Measurements from ENCODE around the gene IPPK. TPM values are rescaled to one million over a fixed set of nuclear protein-coding genes. Genes with fewer than 3 reads are reported as not detected.
A peak's percentile ranks its signal among the peaks of the same experiment; 100 is the strongest.

The IPPK gene
- total RNA-seq, 1 experiment from 2014 or later, result 10.6 TPM

- Histone ChIP-seq H3K4me1 (ENCODE audit: insufficient read depth, low read length) (peaks cover 26% of the 10 kb centered on the region), H3K27ac (ENCODE audit: low read length) (peak overlapping the region; percentile 93), H3K36me3 (ENCODE audit: low read depth, low read length) (no peaks in the 10 kb centered on the region), H3K4me3 (ENCODE audit: low read length) (no peak overlapping the region), H4K20me1 (ENCODE audit: low read length) (no peaks in the 10 kb centered on the region), H3K4me2 (ENCODE audit: low read length) (peak overlapping the region; percentile 43), H3K9me2 (replicated peaks; ENCODE audit: low read length) (no peaks in the 10 kb centered on the region), H2AFZ (ENCODE audit: low read length) (peak overlapping the region; percentile 53), H3K9me3 (ENCODE audit: low read length) (no peaks in the 10 kb centered on the region), H3K9ac (ENCODE audit: low read length) (peak overlapping the region; percentile 67), H3F3A (ENCODE audit: low read length, unreplicated experiment) (no peaks in the 10 kb centered on the region), H3K27me3 (ENCODE audit: low read length) (no peaks in the 10 kb centered on the region), H3K79me2 (ENCODE audit: low read length) (no peaks in the 10 kb centered on the region)
- ChIA-PET CTCF (no interaction called here), POLR2A (ENCODE audit: unreplicated experiment) (no interaction called here)
- TF ChIP-seq CTCF (conservative IDR thresholded peaks at IDR 0.05; ENCODE audit: low read depth, low read length), result peak; percentile 71
- no peak for TF ChIP-seq EZH2phosphoT487 (IDR thresholded peaks at IDR 0.05; ENCODE audit: borderline replicate concordance, low read length)
- ATAC-seq, result peak; percentile 69
- peak; percentile 60 for DNase-seq
- intact Hi-C loops (cut with micrococcal nuclease), result no loop called here
- BruUV-seq (replicated peaks), result no TSS peak
Observed at GRCh38 chr9:92706218-92706940, 36.4 kb upstream of the IPPK start.

- ATAC-seq (no peak), DNase-seq (no peak)
- no peaks in the 10 kb centered on the region for H3K9me3 ChIP-seq (ENCODE audit: low read length)
- H4K20me1 ChIP-seq (ENCODE audit: low read length), result no peaks in the 10 kb centered on the region
- H3K4me1 ChIP-seq (ENCODE audit: insufficient read depth, low read length), result peaks cover 26% of the 10 kb centered on the region
- no peaks in the 10 kb centered on the region for H3K27me3 ChIP-seq (ENCODE audit: low read length)
- ChIA-PET POLR2A (ENCODE audit: unreplicated experiment) (no interaction called here), CTCF (no interaction called here)
- intact Hi-C loops (cut with micrococcal nuclease), result no loop called here
- no peak overlapping the region for H3K9ac ChIP-seq (ENCODE audit: low read length)
- H3K4me2 ChIP-seq (ENCODE audit: low read length), result no peak overlapping the region
- H3K36me3 ChIP-seq (ENCODE audit: low read depth, low read length), result no peaks in the 10 kb centered on the region
- H3K4me3 ChIP-seq (ENCODE audit: low read length), result no peak overlapping the region
- TF ChIP-seq CTCF (conservative IDR thresholded peaks at IDR 0.05; ENCODE audit: low read depth, low read length) (no peak), EZH2 (IDR thresholded peaks at IDR 0.05; ENCODE audit: low read length, unreplicated experiment) (no peak), EZH2phosphoT487 (IDR thresholded peaks at IDR 0.05; ENCODE audit: borderline replicate concordance, low read length) (no peak)
- BruUV-seq (replicated peaks), result no TSS peak
- no peaks in the 10 kb centered on the region for H3F3A ChIP-seq (ENCODE audit: low read length, unreplicated experiment)
- H2AFZ ChIP-seq (ENCODE audit: low read length), result no peak overlapping the region
- no peaks in the 10 kb centered on the region for H3K9me2 ChIP-seq (replicated peaks; ENCODE audit: low read length)
- H3K27ac ChIP-seq (ENCODE audit: low read length), result no peak overlapping the region
- H3K79me2 ChIP-seq (ENCODE audit: low read length), result no peaks in the 10 kb centered on the region
Observed at GRCh38 chr9:92704528-92704927, 34.6 kb upstream of the IPPK start.

GRCh38 chr9:92696619-92697018, 26.7 kb upstream of the IPPK start:
- no peaks in the 10 kb centered on the region for H3K79me2 ChIP-seq (ENCODE audit: low read length)
- POLR2A ChIA-PET (ENCODE audit: unreplicated experiment), result no interaction called here
- no peak overlapping the region for H2AFZ ChIP-seq (ENCODE audit: low read length)
- no peaks in the 10 kb centered on the region for H3K27me3 ChIP-seq (ENCODE audit: low read length)
- H3K9me3 ChIP-seq (ENCODE audit: low read length), result no peaks in the 10 kb centered on the region
- no peak overlapping the region for H3K4me2 ChIP-seq (ENCODE audit: low read length)
- no peak overlapping the region for H3K27ac ChIP-seq (ENCODE audit: low read length)
- ATAC-seq (no peak), DNase-seq (no peak)
- CTCF ChIA-PET, result no interaction called here
- TF ChIP-seq EZH2 (IDR thresholded peaks at IDR 0.05; ENCODE audit: low read length, unreplicated experiment) (no peak), EZH2phosphoT487 (IDR thresholded peaks at IDR 0.05; ENCODE audit: borderline replicate concordance, low read length) (no peak), CTCF (conservative IDR thresholded peaks at IDR 0.05; ENCODE audit: low read depth, low read length) (no peak)
- H4K20me1 ChIP-seq (ENCODE audit: low read length), result no peaks in the 10 kb centered on the region
- intact Hi-C loops (cut with micrococcal nuclease), result no loop called here
- no peaks in the 10 kb centered on the region for H3F3A ChIP-seq (ENCODE audit: low read length, unreplicated experiment)
- H3K4me1 ChIP-seq (ENCODE audit: insufficient read depth, low read length), result no peaks in the 10 kb centered on the region
- H3K4me3 ChIP-seq (ENCODE audit: low read length), result no peak overlapping the region
- no peak overlapping the region for H3K9ac ChIP-seq (ENCODE audit: low read length)
- no peaks in the 10 kb centered on the region for H3K36me3 ChIP-seq (ENCODE audit: low read depth, low read length)
- BruUV-seq (replicated peaks), result no TSS peak
- H3K9me2 ChIP-seq (replicated peaks; ENCODE audit: low read length), result no peaks in the 10 kb centered on the region
